H1 (cell line): Measurements from ENCODE around the gene GLI1.

Source experiments
- BRCA1 ChIP-seq: IDR thresholded peaks from 2 replicates; pipeline ENCODE4 v1.6.1; 2012; ENCODE audit warnings: low read depth, low read length, improper control_type of control experiment
- EZH2 ChIP-seq: fragments of 200-600 bp; sonication (generic); IDR thresholded peaks from 2 replicates; pipeline ENCODE4 v1.7.1; 2012; ENCODE audit warnings: low read depth, mild to moderate bottlenecking, moderate library complexity, low read length, inconsistent platforms; ENCODE audit not compliant: severe bottlenecking
- MAFK ChIP-seq: IDR thresholded peaks from 2 replicates; pipeline ENCODE4 v1.6.1; 2012; ENCODE audit warnings: low read depth, mild to moderate bottlenecking, improper control_type of control experiment, low read length
- POLR2A ChIP-seq, 2 experiments: IDR thresholded peaks; 1 replicate in 1 of 2; 2 replicates in 1 of 2; pipeline ENCODE4 v1.6.1; 2011; ENCODE audit warnings: low read depth in 2 of 2, low read length in 2 of 2, mild to moderate bottlenecking in 2 of 2; ENCODE audit errors: control extremely low read depth in 1 of 2
- TF ChIP-seq, protein P1 (sequence below), 3 experiments: IDR thresholded peaks; 1 replicate in 2 of 3; 2 replicates in 1 of 3; pipeline versions ENCODE4 v1.5.1 to v1.6.1; 2011; ENCODE audit warnings: low read length in 3 of 3, mild to moderate bottlenecking in 3 of 3, inconsistent platforms in 2 of 3, low read depth in 1 of 3, moderate library complexity in 1 of 3; ENCODE audit not compliant: insufficient read depth in 1 of 3; ENCODE audit errors: control extremely low read depth in 1 of 3

- TF ChIP-seq MAFK (no peak), POLR2A (IDR thresholded peaks at IDR 0.05; ENCODE audit: control extremely low read depth in 1 of 2, low read depth in 2 of 2, low read length in 2 of 2) (no peak), EZH2 (no peak), BRCA1 (no peak)
- TF ChIP-seq, protein P1, sequence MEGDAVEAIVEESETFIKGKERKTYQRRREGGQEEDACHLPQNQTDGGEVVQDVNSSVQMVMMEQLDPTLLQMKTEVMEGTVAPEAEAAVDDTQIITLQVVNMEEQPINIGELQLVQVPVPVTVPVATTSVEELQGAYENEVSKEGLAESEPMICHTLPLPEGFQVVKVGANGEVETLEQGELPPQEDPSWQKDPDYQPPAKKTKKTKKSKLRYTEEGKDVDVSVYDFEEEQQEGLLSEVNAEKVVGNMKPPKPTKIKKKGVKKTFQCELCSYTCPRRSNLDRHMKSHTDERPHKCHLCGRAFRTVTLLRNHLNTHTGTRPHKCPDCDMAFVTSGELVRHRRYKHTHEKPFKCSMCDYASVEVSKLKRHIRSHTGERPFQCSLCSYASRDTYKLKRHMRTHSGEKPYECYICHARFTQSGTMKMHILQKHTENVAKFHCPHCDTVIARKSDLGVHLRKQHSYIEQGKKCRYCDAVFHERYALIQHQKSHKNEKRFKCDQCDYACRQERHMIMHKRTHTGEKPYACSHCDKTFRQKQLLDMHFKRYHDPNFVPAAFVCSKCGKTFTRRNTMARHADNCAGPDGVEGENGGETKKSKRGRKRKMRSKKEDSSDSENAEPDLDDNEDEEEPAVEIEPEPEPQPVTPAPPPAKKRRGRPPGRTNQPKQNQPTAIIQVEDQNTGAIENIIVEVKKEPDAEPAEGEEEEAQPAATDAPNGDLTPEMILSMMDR (IDR thresholded peaks at IDR 0.05; ENCODE audit: control extremely low read depth in 1 of 3, insufficient read depth in 1 of 3, low read depth in 1 of 3, low read length in 3 of 3) = no peak
These were observed 39.0 kb downstream of the GLI1 start for GRCh38 chr12:57498571-57498970.
